PC-9 (cell line): ENCODE results near the gene ASTN2. TPM values are rescaled to one million over a fixed set of nuclear protein-coding genes. Genes with fewer than 3 reads are reported as not detected.

Experiments used
- BruUV-seq: library from RNA; stranded (reverse); fragments of 400-500 nt; replicated peaks from 2 replicates; lab custom pipeline; 2021; lab: Mats Ljungman, UMichigan
- CTCF ChIA-PET: fragments of 300-600 bp; sonication (Branson Sonifier 250); formaldehyde crosslinking; loops from one replicate; lab custom pipeline; 2022; ENCODE audit warnings: antibody characterized with exemption; lab: Charles Lee
- POLR2A ChIA-PET: fragments of 300-600 bp; sonication (Branson Sonifier 250); formaldehyde crosslinking; loops from one replicate; lab custom pipeline; 2022; ENCODE audit warnings: antibody characterized with exemption; ENCODE audit not compliant: unreplicated experiment; lab: Charles Lee
- DNase-seq, 2 experiments: peaks; one replicate each; pipeline versions ENCODE4 v3.0.0 to v3.0.0-alpha.2; 2015 to 2022; ENCODE audit warnings: mixed read lengths in 1 of 2
- H2AFZ ChIP-seq: fragments of 200-600 bp; sonication (generic); 2 replicates; pipeline ENCODE4 v1.8.1; 2017; ENCODE audit warnings: antibody characterized with exemption
- H3F3A ChIP-seq: fragments of 200-600 bp; sonication (generic); 2 replicates; pipeline ENCODE4 v1.8.1; 2017; ENCODE audit warnings: antibody characterized with exemption, mild to moderate bottlenecking, low read depth; ENCODE audit not compliant: insufficient read depth
- H3K27ac ChIP-seq: fragments of 200-600 bp; sonication (generic); 2 replicates; pipeline ENCODE4 v1.6.1; 2016; ENCODE audit warnings: mixed run types
- H3K27me3 ChIP-seq: fragments of 200-600 bp; sonication (generic); 2 replicates; pipeline ENCODE4 v1.6.1; 2016; ENCODE audit warnings: low read depth, mixed run types; ENCODE audit not compliant: insufficient read depth
- H3K36me3 ChIP-seq: fragments of 200-600 bp; sonication (generic); 2 replicates; pipeline ENCODE4 v1.6.1; 2016; ENCODE audit warnings: low read depth, mixed run types
- H3K4me1 ChIP-seq: fragments of 200-600 bp; sonication (generic); replicated peaks from 2 replicates; pipeline ENCODE4 v1.6.1; 2016; ENCODE audit warnings: mixed run types; ENCODE audit not compliant: insufficient read depth
- H3K4me2 ChIP-seq: fragments of 200-600 bp; sonication (generic); 2 replicates; pipeline ENCODE4 v1.6.1; 2017; ENCODE audit warnings: mixed run types
- H3K4me3 ChIP-seq: fragments of 200-600 bp; sonication (generic); 2 replicates; pipeline ENCODE4 v1.6.1; 2016; ENCODE audit warnings: mixed run types
- H3K79me2 ChIP-seq: fragments of 200-600 bp; sonication (generic); 2 replicates; pipeline ENCODE4 v1.6.1; 2017; ENCODE audit warnings: low read depth, mixed run types
- H3K9me2 ChIP-seq: fragments of 200-600 bp; sonication (generic); 2 replicates; pipeline ENCODE4 v1.8.1; 2017; ENCODE audit warnings: mild to moderate bottlenecking; ENCODE audit not compliant: insufficient read depth
- H3K9me3 ChIP-seq: fragments of 200-600 bp; sonication (generic); 2 replicates; pipeline ENCODE4 v1.8.1; 2016; ENCODE audit warnings: low read depth; ENCODE audit not compliant: insufficient read depth
- H4K20me1 ChIP-seq: fragments of 200-600 bp; sonication (generic); 2 replicates; pipeline ENCODE4 v1.8.1; 2017; ENCODE audit not compliant: insufficient read depth
- EZH2 ChIP-seq: fragments of 200-600 bp; sonication (generic); IDR thresholded peaks from 2 replicates; pipeline ENCODE4 v1.8.0; 2017; ENCODE audit warnings: antibody characterized with exemption, low read depth
- intact Hi-C: fragments of 100-400 bp; cut with micrococcal nuclease; formaldehyde crosslinking; loops from one replicate; pipeline ENCODE4 v1.10.0; 2022; ENCODE audit not compliant: unreplicated experiment
- total RNA-seq: library from RNA; stranded (reverse); gene quantifications from 2 replicates; pipeline ENCODE4 v1.2.3, GENCODE V29; 2021
- TF ChIP-seq, protein P1 (sequence below): fragments of 200-600 bp; sonication (generic); conservative IDR thresholded peaks from 2 replicates; pipeline ENCODE4 v1.6.1; 2017; ENCODE audit warnings: mixed run types, antibody characterized with exemption, mild to moderate bottlenecking, moderate library complexity

ASTN2 gene
- total RNA-seq, 1 experiment from 2014 or later, result 6.2 TPM

DNA sequence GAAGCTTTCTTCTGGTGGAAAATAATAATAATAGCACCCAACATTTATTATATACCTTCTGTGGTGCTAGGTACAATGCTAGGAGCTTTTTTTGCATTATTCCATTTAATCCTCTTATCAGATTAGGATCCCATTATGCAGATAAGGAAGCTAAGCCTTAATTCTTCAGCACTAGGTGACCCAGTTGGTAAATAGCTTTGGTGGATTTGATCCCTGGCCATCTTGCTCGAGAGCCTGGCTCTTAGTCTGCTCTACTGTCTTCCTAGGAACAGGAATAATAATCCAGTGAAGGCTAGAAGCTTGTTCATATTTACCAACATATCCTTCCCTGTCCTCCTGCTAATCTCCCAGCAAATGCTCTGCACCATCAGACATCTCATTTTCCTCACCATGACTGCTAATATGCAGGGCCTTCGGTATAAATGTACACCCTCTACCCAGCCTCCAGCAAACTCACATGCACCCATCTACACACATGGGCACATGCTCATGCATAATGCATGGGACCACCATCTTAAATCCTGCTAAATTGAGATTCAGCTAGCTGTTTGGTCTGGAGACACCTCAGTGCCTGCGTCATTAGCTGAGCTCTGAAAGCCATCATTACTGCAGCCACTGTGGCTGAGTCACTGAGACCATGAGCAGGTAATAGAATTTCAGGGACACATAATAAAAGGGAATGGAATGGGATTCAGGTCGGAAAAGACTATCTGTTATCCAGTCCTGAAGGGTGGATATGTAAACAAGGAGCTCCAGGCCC lies 640.3 kb downstream of the ASTN2 start:
- H2AFZ ChIP-seq, result no peak overlapping the region
- H3K27ac ChIP-seq, result no peak overlapping the region
- no TSS peak for BruUV-seq
- H3K4me2 ChIP-seq, result no peak overlapping the region
- no peaks in the 10 kb centered on the region for H3K36me3 ChIP-seq
- no peaks in the 10 kb centered on the region for H3K9me2 ChIP-seq
- intact Hi-C loops, result no loop called here
- no peaks in the 10 kb centered on the region for H4K20me1 ChIP-seq
- H3K4me1 ChIP-seq, result no peaks in the 10 kb centered on the region
- 0 out of 2 replicates have a peak, but pooled peaks cover 6% of the 10 kb centered on the region for H3K27me3 ChIP-seq
- H3K79me2 ChIP-seq, result no peaks in the 10 kb centered on the region
- H3K4me3 ChIP-seq, result no peak overlapping the region
- ChIA-PET CTCF (no interaction called here), POLR2A (no interaction called here)
- TF ChIP-seq, protein P1, sequence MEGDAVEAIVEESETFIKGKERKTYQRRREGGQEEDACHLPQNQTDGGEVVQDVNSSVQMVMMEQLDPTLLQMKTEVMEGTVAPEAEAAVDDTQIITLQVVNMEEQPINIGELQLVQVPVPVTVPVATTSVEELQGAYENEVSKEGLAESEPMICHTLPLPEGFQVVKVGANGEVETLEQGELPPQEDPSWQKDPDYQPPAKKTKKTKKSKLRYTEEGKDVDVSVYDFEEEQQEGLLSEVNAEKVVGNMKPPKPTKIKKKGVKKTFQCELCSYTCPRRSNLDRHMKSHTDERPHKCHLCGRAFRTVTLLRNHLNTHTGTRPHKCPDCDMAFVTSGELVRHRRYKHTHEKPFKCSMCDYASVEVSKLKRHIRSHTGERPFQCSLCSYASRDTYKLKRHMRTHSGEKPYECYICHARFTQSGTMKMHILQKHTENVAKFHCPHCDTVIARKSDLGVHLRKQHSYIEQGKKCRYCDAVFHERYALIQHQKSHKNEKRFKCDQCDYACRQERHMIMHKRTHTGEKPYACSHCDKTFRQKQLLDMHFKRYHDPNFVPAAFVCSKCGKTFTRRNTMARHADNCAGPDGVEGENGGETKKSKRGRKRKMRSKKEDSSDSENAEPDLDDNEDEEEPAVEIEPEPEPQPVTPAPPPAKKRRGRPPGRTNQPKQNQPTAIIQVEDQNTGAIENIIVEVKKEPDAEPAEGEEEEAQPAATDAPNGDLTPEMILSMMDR, result no peak
- TF ChIP-seq EZH2, result no peak
- H3K9me3 ChIP-seq, result no peaks in the 10 kb centered on the region
- DNase-seq, result no peak
- no peaks in the 10 kb centered on the region for H3F3A ChIP-seq

DNA sequence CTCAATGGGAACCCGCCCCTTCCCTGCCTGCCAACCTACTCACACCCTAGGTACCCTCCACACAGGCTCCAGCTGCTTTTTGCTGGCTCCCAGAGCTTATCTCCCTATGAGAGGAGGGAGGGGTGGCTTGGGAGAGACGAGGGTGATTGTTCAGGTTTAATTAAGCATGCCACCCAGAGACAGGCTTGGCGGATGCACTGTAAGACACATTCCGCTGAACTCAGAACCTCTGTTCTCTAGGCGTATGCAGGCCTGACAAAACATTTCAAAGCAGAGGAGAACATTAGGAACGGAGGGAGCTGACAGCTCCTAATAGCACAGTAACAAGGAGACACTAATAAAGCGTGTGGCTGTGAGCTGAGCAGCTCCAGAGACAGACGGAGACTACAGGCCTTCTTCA lies 647.6 kb downstream of the ASTN2 start:
- H2AFZ ChIP-seq, result no peak overlapping the region
- CTCF ChIA-PET, result no interaction called here
- H3K27ac ChIP-seq, result no peak overlapping the region
- H3K9me2 ChIP-seq, result no peaks in the 10 kb centered on the region
- no peak overlapping the region for H3K4me3 ChIP-seq
- DNase-seq, result no peak
- BruUV-seq, result no TSS peak
- intact Hi-C loops, result no loop called here
- H3K79me2 ChIP-seq, result no peaks in the 10 kb centered on the region
- peaks cover 3% of the 10 kb centered on the region; the same call in 1 of the 2 replicates for H3K27me3 ChIP-seq
- H3K36me3 ChIP-seq, result no peaks in the 10 kb centered on the region
- POLR2A ChIA-PET, result no interaction called here
- no peaks in the 10 kb centered on the region for H3F3A ChIP-seq
- H4K20me1 ChIP-seq, result no peaks in the 10 kb centered on the region
- H3K4me2 ChIP-seq, result no peak overlapping the region
- no peaks in the 10 kb centered on the region for H3K4me1 ChIP-seq
- H3K9me3 ChIP-seq, result no peaks in the 10 kb centered on the region
- TF ChIP-seq, protein P1, result no peak
- TF ChIP-seq EZH2, result no peak

DNA sequence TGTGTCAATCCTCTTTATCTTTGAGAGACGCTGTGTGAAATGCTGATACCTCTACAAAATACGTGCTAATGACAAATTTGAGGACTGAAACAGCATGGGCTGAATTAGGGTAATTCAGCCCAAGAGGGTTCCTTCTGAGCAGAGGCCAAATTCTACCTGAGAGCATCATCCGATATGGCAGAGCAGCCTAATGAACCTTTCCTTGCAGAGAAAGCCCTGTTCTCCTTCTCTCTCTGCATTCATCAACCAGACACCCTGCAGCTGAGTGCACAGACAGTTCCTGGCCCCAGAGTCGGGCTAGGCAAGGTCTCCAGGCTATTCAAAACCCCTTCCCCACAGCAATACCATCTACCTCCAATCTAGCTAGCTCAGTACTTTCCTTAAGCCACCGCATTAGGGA lies 649.8 kb downstream of the ASTN2 start:
- intact Hi-C loops, result no loop called here
- DNase-seq, result no peak
- H3K9me2 ChIP-seq, result no peaks in the 10 kb centered on the region
- H3K36me3 ChIP-seq, result no peaks in the 10 kb centered on the region
- no peak overlapping the region for H3K4me3 ChIP-seq
- no peak overlapping the region for H2AFZ ChIP-seq
- H3K79me2 ChIP-seq, result no peaks in the 10 kb centered on the region
- H3K4me1 ChIP-seq, result no peaks in the 10 kb centered on the region
- no peak for TF ChIP-seq EZH2
- TF ChIP-seq, protein P1, result no peak
- H3F3A ChIP-seq, result no peaks in the 10 kb centered on the region
- ChIA-PET CTCF (no interaction called here), POLR2A (no interaction called here)
- H4K20me1 ChIP-seq, result no peaks in the 10 kb centered on the region
- no peak overlapping the region for H3K4me2 ChIP-seq
- no TSS peak for BruUV-seq
- peaks cover 3% of the 10 kb centered on the region; the same call in 1 of the 2 replicates for H3K27me3 ChIP-seq
- H3K9me3 ChIP-seq, result no peaks in the 10 kb centered on the region
- H3K27ac ChIP-seq, result no peak overlapping the region
